GM18907 (cell line): ENCODE measurements around the gene LHFPL2.

Experiments used
- ATAC-seq: cut with Tn5 transposase; IDR thresholded peaks from one replicate; pipeline ENCODE4 v1.9.1; 2021; ENCODE audit warnings: mild to moderate bottlenecking, moderate library complexity; ENCODE audit not compliant: unreplicated experiment

Gene LHFPL2

GRCh38 chr5:78507531-78507930 lies 141.0 kb downstream of the LHFPL2 start:
- no peak for ATAC-seq

- no peak for ATAC-seq
These were observed 142.1 kb downstream of the LHFPL2 start for GRCh38 chr5:78506261-78507024.

- no peak for ATAC-seq
These were observed 142.7 kb downstream of the LHFPL2 start for GRCh38 chr5:78505860-78506259.

- no peak for ATAC-seq
These were observed 143.6 kb downstream of the LHFPL2 start for GRCh38 chr5:78504704-78505677.

- ATAC-seq = no peak
These were observed 144.5 kb downstream of the LHFPL2 start for GRCh38 chr5:78503958-78504653.

GRCh38 chr5:78501411-78502352 lies 146.9 kb downstream of the LHFPL2 start:
- ATAC-seq = no peak

- ATAC-seq = no peak
These were observed 147.7 kb downstream of the LHFPL2 start for GRCh38 chr5:78500871-78501270.

- no peak for ATAC-seq
These were observed 148.5 kb downstream of the LHFPL2 start for GRCh38 chr5:78500028-78500427.

- ATAC-seq = no peak
These were observed 149.1 kb downstream of the LHFPL2 start for GRCh38 chr5:78499485-78499884.

- ATAC-seq = peak; percentile 65
These were observed 150.7 kb downstream of the LHFPL2 start for GRCh38 chr5:78497573-78498533.

- no peak for ATAC-seq
These were observed 152.2 kb downstream of the LHFPL2 start for GRCh38 chr5:78496373-78496772.

GRCh38 chr5:78495800-78496199 lies 152.8 kb downstream of the LHFPL2 start:
- no peak for ATAC-seq

GRCh38 chr5:78492650-78493049 lies 155.9 kb downstream of the LHFPL2 start:
- no peak for ATAC-seq

- ATAC-seq = no peak
These were observed 156.3 kb downstream of the LHFPL2 start for GRCh38 chr5:78492224-78492623.

GRCh38 chr5:78490709-78491485 lies 157.7 kb downstream of the LHFPL2 start:
- no peak for ATAC-seq

- ATAC-seq = no peak
These were observed 160.7 kb downstream of the LHFPL2 start for GRCh38 chr5:78487846-78488245.

GRCh38 chr5:78486218-78486617 lies 162.4 kb downstream of the LHFPL2 start:
- ATAC-seq = no peak

- ATAC-seq = peak; percentile 68
These were observed 164.6 kb downstream of the LHFPL2 start for GRCh38 chr5:78483809-78484521.
